PC-3 (cell line): ENCODE results near the gene CXCR4. TPM values are rescaled to one million over a fixed set of nuclear protein-coding genes. Genes with fewer than 3 reads are reported as not detected.

Experiments used
- ATAC-seq: fragments of 200-7000 bp; cut with Tn5 transposase; 2 replicates; pipeline ENCODE4 v1.9.1; 2020; ENCODE audit warnings: mild to moderate bottlenecking, moderate library complexity
- BruUV-seq: library from RNA; stranded (reverse); fragments of 400-500 nt; replicated peaks from 2 replicates; lab custom pipeline; 2021; lab: Mats Ljungman, UMichigan
- CTCF ChIA-PET: fragments of 300-600 bp; sonication (Branson Sonifier 250); formaldehyde crosslinking; loops from one replicate; lab custom pipeline; 2022; ENCODE audit warnings: antibody characterized with exemption; lab: Charles Lee
- POLR2A ChIA-PET: fragments of 300-600 bp; sonication (Branson Sonifier 250); formaldehyde crosslinking; loops from one replicate; lab custom pipeline; 2022; ENCODE audit warnings: antibody characterized with exemption; ENCODE audit not compliant: unreplicated experiment; lab: Charles Lee
- DNase-seq: peaks from one replicate; pipeline ENCODE4 v3.0.0-alpha.2; 2015
- H2AFZ ChIP-seq: fragments of 300-600 bp; sonication (generic); 2 replicates; pipeline ENCODE4 v1.6.0; 2016; ENCODE audit warnings: antibody characterized with exemption, low read length
- H3F3A ChIP-seq: fragments of 300-600 bp; sonication (generic); one replicate; pipeline ENCODE4 v1.6.0; 2017; ENCODE audit warnings: antibody characterized with exemption, low read length, control low read depth, mild to moderate bottlenecking; ENCODE audit not compliant: unreplicated experiment
- H3K27ac ChIP-seq: fragments of 300-600 bp; sonication (generic); 2 replicates; pipeline ENCODE4 v1.5.1; 2016; ENCODE audit warnings: mild to moderate bottlenecking, low read length
- H3K27me3 ChIP-seq: fragments of 300-600 bp; sonication (generic); 2 replicates; pipeline ENCODE4 v1.6.1; 2016; ENCODE audit warnings: low read length, mixed read lengths
- H3K36me3 ChIP-seq: fragments of 300-600 bp; sonication (generic); 2 replicates; pipeline ENCODE4 v1.6.1; 2016; ENCODE audit warnings: low read depth, mixed run types, low read length, mixed read lengths
- H3K4me1 ChIP-seq: fragments of 300-600 bp; sonication (generic); 2 replicates; pipeline ENCODE4 v1.5.1; 2016; ENCODE audit warnings: low read length; ENCODE audit not compliant: insufficient read depth
- H3K4me2 ChIP-seq: fragments of 300-600 bp; sonication (generic); 2 replicates; pipeline ENCODE4 v1.6.0; 2016; ENCODE audit warnings: low read length
- H3K4me3 ChIP-seq: fragments of 300-600 bp; sonication (generic); 2 replicates; pipeline ENCODE4 v1.5.1; 2016; ENCODE audit warnings: mild to moderate bottlenecking, low read length, mixed read lengths
- H3K79me2 ChIP-seq: fragments of 300-600 bp; sonication (generic); 2 replicates; pipeline ENCODE4 v1.6.1; 2017; ENCODE audit warnings: low read length, mixed read lengths
- H3K9ac ChIP-seq: fragments of 300-600 bp; sonication (generic); 2 replicates; pipeline ENCODE4 v1.6.0; 2016; ENCODE audit warnings: mild to moderate bottlenecking, low read length
- H3K9me2 ChIP-seq: fragments of 300-600 bp; sonication (generic); replicated peaks from 2 replicates; pipeline ENCODE4 v1.6.1; 2016; ENCODE audit warnings: mixed run types, low read length, mixed read lengths
- H3K9me3 ChIP-seq: fragments of 300-600 bp; sonication (generic); 2 replicates; pipeline ENCODE4 v1.6.1; 2016; ENCODE audit warnings: low read length, mixed read lengths
- H4K20me1 ChIP-seq: fragments of 300-600 bp; sonication (generic); 2 replicates; pipeline ENCODE4 v1.6.1; 2016; ENCODE audit warnings: low read length, mixed read lengths
- CTCF ChIP-seq: fragments of 300-600 bp; sonication (generic); conservative IDR thresholded peaks from 2 replicates; pipeline ENCODE4 v1.5.1; 2017; ENCODE audit warnings: antibody characterized with exemption, low read depth, mild to moderate bottlenecking, low read length
- EZH2 ChIP-seq: fragments of 300-600 bp; sonication (generic); IDR thresholded peaks from one replicate; pipeline ENCODE4 v1.6.1; 2017; ENCODE audit warnings: antibody characterized with exemption, mild to moderate bottlenecking, low read length; ENCODE audit not compliant: unreplicated experiment
- EZH2phosphoT487 ChIP-seq: fragments of 300-600 bp; sonication (generic); IDR thresholded peaks from 2 replicates; pipeline ENCODE4 v1.6.1; 2018; ENCODE audit warnings: mild to moderate bottlenecking, antibody characterized with exemption, low read length, borderline replicate concordance
- intact Hi-C: fragments of 100-400 bp; cut with micrococcal nuclease; formaldehyde crosslinking; loops from 2 replicates; pipeline ENCODE4 v1.9.0; 2023
- total RNA-seq: library from RNA; depleted of rRNA; stranded (reverse); fragments of >200 nt; gene quantifications from 2 replicates; pipeline ENCODE4 v1.2.3, GENCODE V29; 2014

Gene CXCR4
- total RNA-seq, 1 experiment from 2014 or later = 2.1 TPM

DNA sequence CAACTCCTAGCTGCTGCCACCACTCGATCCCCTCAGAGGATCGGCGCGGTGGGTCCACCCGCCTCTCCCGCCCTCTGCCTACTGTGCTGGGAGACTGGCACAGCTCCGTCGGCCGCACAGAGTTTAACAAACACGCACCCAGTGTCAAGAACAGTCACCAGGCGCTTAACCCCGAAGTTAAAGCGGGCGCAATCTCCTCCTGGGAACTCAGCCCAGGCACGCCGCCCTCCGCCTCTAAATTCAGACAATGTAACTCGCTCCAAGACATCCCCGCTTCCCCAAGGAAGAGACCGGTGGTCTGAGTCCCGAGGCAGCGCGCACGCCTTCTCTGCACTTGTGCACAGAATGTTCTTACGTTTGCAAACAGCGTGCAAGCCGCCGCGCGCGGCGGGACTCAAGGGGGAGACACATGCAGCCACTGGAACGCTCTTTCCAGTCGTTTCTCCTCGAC lies 533 bp downstream of the CXCR4 start:
- intact Hi-C loops = loop anchor here (5.0 kb wide), 2 partner anchors 120 to 135 kb away; no protein-coding TSS in a partner anchor
- Histone ChIP-seq H3K27me3 (peaks cover 98% of the 10 kb centered on the region), H3K9me2 (no peaks in the 10 kb centered on the region), H3K36me3 (no peaks in the 10 kb centered on the region), H3K79me2 (no peaks in the 10 kb centered on the region), H3K9ac (no peak overlapping the region), H3K27ac (no peak overlapping the region), H3K4me2 (peak overlapping the region; percentile 85), H3K4me1 (peaks cover 17% of the 10 kb centered on the region; the same call in 1 of the 2 replicates), H3K9me3 (no peaks in the 10 kb centered on the region), H2AFZ (peak overlapping the region; percentile 73), H4K20me1 (no peaks in the 10 kb centered on the region), H3K4me3 (peak overlapping the region; percentile 65), H3F3A (no peaks in the 10 kb centered on the region)
- BruUV-seq = no TSS peak
- ATAC-seq (peak; percentile 42), DNase-seq (peak; percentile 12)
- TF ChIP-seq EZH2phosphoT487 (no peak; the same call in 1 of the 2 replicates), EZH2 (no peak), CTCF (no peak)
- ChIA-PET POLR2A (no interaction called here), CTCF (no interaction called here)

GRCh38 chr2:136116813-136117390 lies 1.0 kb downstream of the CXCR4 start:
- H3K79me2 ChIP-seq = no peaks in the 10 kb centered on the region
- no peaks in the 10 kb centered on the region for H3F3A ChIP-seq
- peaks cover 98% of the 10 kb centered on the region for H3K27me3 ChIP-seq
- BruUV-seq = no TSS peak
- no peaks in the 10 kb centered on the region for H3K36me3 ChIP-seq
- no peak overlapping the region for H3K27ac ChIP-seq
- ChIA-PET CTCF (no interaction called here), POLR2A (no interaction called here)
- H3K9me3 ChIP-seq = no peaks in the 10 kb centered on the region
- H2AFZ ChIP-seq = peak overlapping the region; percentile 73
- TF ChIP-seq CTCF (no peak), EZH2 (peak; percentile 86)
- H3K9me2 ChIP-seq = no peaks in the 10 kb centered on the region
- DNase-seq (no peak), ATAC-seq (peak; percentile 41)
- H4K20me1 ChIP-seq = no peaks in the 10 kb centered on the region
- H3K9ac ChIP-seq = no peak overlapping the region
- H3K4me1 ChIP-seq = peaks cover 17% of the 10 kb centered on the region; the same call in 1 of the 2 replicates
- H3K4me3 ChIP-seq = peak overlapping the region; percentile 65
- intact Hi-C loops = loop anchor here (5.0 kb wide), 2 partner anchors 120 to 135 kb away; no protein-coding TSS in a partner anchor
- H3K4me2 ChIP-seq = peak overlapping the region; percentile 85
